Measurements from ENCODE around the gene LILRB3.
"Not testable (repeated sequence)": the region's sequence is repeated elsewhere in the genome, so short reads cannot be mapped to it uniquely, and the experiment has no call there.

Gene LILRB3

DNA sequence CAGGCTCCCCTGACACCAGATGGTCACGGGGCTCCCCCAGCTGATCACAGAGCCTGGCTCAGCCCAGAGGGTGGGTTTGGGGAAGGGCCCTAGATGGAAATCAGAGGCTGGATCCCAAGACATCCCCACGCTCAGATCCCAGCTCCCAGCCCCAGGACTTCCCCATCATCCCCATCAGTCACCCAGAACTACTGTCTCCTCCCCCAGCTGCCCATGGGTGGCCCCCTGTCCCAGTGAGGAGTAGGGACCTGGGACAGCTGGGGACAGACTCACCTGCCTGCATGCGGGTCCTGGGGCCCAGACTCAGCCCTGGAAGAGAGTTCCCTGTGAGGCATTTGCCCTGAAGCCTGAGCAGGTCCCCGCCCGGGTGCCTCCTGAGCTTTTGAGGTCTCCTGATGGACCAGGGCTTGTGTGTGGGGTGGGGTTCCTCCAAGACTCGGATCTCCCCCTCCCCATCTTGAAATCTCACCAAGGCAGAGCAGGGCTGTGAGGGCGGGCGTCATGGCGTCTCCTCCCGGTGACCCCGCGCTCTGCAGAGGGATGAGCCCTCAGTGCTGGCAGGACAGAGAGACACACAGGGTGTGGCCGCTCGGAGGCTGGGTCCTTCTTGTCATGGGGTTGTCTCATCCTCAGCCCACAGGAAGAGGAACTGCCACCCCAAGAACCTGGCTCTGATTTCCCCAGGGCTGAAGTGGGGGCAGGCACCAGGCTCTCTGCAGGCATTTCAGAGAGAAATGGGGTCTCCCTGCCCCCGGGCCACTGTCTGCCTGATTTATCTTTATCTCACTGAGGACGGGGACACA is at the start of gene LILRB3:
Gene LILRB3 (minus strand): TSS at position 534 of the 803 bp plus-strand sequence. CDS start 31 bp downstream, at position 503.
- DNase-seq = not testable (repeated sequence)

DNA sequence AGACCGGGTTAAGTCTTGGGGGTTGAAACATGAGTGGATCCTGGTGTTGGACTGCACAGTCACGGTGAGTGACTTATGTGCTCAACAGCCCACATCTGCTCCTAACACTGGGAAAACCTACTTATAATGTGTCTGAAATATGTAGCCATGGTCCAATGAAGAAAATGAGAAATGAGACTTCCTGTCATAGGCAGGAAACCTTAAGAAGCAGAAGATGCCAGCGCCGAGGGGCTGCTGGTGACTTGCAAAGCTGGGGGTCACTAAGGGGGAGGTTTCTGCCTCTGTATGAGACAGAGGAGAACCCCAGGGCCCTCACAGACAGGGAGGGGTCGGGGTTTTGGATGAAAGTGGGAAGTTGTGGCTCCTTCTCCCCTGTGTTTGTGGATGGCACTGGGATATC is 49.4 kb upstream of the LILRB3 start:
- DNase-seq = not testable (repeated sequence)

DNA sequence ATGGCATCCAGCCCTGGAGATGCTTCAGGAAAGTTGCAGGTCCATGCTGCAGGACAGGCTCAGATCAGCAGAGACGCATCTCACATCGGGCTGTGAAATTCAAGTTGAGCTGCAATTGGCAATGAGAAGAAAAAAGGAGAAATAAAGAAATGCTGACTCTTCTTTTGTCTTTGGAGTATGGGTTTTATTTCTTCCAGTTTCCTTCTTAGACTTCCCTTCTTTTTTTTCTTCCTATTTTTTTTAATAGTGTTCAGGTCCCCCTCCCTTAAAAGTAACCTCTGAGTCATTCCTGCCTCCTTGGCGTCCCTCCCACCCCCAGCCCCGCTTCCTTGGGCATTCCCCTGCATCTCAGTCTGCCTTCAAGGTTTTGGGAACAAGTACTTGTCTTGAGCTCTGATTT is 48.8 kb upstream of the LILRB3 start:
- DNase-seq = not testable (repeated sequence)

DNA sequence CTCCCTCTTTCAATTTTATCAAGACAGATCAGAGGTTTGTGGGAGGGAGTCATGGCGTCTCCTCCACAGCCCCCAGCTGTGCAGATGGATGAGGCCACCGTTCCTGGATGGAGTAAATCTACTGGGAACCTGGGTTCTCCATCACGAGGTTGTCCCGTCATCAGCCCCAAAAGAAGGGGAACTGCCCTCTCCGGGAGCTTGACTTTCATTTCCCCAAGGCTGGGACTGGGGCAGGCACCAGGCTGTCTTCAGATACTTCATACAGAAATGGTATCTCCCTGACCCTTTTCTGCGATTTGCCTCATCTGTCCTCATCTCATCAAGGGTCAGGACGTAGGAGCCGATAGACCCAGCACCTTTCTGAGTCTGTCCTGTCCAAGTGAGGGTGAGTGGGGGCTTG is 48.3 kb upstream of the LILRB3 start:
- DNase-seq = no peak

GRCh38 chr19:54268936-54269335 is 46.1 kb upstream of the LILRB3 start:
- DNase-seq = no peak

DNA sequence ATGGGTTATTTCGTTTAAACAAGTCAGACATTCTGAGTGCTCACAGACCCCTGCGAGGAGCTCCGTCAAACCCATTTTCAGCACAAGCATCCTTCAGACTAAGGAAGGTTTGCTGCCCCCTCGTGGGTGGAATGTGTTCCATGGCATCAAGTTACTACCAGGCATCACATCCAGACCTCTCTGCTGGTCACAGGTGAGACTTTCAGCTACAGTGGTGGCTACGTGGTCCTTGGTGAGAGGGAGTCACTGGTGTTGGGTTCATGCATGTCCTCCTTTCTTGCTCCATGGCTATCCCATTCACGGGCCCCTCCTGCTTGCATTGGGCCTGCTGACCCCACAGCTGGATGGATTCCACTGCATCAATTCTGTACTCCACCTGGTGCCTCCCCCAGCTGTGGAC is 43.3 kb upstream of the LILRB3 start:
- peak; percentile 70 for DNase-seq

GRCh38 chr19:54262470-54262869 is 39.7 kb upstream of the LILRB3 start:
- no peak for DNase-seq

GRCh38 chr19:54262066-54262465 is 39.3 kb upstream of the LILRB3 start:
- DNase-seq = no peak

DNA sequence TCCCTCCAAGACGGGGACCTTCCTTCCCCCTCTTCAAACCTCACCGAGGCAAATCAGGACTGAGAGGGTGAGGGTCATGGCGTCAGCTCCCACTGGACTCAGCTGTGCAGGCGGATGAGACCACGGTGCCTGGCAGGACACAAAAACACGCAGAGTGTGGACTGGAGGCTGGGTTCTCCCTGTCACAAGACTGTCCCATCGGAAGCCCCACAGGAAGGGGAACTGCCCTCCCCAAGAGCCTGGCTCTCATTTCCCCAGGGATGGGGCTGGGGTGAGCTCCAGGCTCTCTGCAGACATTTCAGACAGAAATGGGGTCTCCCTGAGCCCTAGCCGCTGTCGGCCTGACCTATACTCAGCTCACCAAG is 34.3 kb upstream of the LILRB3 start, which contains the start of gene LILRB5:
Gene LILRB5 (minus strand): TSS at position 158 of the 365 bp plus-strand sequence. CDS start 80 bp downstream, at position 78.
- no peak for DNase-seq

DNA sequence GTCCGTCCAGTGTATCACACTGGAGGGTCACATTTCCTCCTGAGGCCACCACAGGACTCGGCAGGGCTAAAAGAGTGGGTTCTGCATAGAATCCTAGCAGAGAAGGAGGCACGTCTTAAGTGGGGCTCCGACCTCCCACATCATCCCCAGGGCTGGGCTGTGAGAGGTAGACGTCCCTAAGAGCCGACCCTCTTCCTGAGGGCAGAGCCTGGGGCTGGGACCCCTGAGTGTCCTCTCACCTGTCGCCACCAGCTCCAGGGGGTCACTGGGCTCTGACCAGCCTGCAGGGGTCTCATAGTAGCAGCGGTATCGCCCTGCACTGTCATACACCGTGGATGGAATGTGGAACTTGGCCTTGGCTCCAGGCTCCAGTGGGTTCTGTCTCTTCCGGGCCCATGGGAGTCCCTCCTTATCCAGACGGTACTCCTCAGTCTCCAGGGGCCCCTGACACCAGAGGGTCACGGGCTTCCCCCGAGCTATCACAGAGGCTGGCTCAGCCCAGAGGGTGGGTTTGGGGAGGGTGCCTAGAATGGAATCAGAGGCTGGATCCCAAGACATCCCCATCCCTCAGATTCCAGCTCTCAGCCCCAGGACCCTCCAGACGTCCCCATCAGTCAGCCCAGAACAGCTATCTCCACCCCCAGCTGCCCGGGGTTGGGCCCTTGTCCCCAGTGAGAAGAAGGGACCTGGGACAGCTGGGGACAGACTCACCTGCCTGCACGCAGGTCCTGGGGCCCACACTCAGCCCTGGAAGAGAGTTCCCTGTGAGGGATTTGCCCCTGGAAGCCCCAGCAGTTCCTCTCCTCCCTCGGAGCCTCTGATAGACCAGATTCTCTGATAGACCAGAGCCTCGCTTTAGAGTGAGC is 33.7 kb upstream of the LILRB3 start:
- no peak for DNase-seq

DNA sequence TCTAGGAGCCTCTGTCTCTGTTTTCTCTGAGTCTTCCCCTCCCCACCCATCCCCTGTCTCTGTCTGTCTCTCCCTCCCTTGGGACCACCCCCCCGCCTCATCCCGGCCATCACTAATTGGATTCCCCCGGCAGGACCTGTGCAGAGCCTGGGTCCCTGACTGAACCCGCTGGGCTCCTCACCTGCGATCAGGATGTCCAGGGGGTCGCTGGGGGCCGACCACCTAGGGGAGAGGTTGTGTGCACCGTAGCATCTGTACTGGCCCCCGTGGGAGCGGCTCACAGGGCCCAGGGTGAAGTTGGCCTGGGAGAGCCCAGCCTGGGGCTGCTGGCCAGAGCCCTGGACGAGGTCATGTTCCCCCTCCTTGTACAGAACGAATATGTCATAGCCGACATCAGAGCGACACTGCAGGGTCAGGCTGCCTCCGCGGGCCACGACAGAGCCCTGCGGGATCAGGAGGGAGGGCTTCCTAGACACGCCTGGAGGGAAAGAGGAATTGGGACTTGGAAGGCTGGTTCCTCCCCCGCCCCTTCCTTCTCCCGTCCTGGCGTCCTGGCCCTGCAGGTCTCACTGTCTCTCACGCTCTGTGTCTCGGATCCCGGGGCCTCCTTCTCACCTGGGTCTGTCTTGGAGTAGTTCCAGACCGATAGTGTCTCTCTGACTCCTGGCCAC is 32.4 kb upstream of the LILRB3 start:
- no peak for DNase-seq

DNA sequence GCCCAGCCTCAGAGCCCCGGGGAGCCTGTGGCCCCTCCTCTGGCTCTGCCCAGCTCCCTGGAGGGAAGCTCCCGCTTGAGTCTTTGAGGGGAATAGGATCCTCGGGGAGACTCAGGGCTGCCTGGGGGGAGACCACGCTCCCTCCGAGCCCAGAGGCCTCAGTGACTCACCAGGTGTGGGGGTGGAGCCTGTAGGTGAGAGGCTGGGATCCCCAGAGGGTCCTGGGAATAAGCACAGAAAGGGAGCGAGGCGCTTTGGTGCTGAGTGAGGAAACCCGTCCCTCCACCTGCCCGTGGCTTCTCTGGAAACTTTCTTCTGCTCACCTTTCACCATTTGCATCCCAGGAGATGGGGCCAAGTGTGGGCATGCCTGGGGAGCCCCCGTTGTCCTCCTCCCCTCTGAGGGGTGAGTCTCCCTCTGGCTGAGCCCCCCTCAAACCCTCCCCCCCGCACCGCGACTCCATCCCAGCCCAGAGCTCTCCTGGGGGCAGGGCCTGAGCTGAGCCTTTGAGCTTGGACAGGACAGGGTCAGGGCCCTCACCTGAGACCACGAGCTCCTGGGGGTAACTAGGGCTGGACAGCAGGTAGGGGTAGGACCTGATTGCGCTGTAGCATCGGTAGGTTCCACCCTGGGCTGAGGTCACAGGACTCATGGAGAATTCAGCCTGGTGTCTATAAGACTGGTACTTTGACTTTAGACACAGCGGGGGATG is 31.5 kb upstream of the LILRB3 start:
- DNase-seq = no peak

DNA sequence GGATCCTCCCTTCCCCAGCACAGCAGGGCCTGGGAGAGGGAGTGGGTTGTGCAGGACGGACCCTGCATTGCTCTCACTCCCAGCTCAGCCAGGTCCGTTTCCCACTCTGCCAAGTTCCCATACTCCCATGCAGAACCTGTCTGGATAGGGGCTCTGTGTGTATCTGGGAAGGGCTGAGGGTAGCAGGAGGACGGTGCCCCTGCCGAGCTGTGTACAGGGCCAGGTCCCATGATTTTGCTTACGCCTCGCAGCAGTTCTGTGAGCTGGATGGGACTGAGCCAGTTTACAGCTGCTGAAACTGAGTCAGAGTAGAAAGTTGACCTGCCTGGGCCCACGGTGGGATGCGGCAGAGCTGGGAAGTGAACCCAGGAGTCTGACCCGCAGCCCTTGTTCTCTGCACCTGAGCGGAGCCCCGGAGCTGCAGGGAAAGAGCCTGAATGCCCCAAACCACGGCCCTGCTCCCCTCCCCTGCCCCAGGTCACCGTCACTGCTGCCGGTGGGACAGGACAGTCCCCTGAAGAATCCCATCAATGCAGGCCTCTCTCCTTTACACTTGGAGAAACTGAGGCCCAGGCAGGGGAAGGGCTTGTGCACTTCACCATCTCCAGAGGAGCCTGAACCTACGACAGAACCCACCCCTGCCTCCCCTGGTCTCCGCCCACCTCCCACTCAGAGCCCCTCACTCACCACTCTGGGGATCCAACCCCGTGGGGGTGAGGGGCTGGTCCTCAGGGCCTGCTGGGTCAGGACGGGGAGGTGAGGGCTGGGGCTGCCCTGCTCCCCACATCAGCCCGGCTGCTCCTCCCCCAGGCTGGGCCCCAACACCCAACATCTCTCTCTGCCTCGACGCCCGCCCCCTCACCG is 30.8 kb upstream of the LILRB3 start:
- no peak for DNase-seq

DNA sequence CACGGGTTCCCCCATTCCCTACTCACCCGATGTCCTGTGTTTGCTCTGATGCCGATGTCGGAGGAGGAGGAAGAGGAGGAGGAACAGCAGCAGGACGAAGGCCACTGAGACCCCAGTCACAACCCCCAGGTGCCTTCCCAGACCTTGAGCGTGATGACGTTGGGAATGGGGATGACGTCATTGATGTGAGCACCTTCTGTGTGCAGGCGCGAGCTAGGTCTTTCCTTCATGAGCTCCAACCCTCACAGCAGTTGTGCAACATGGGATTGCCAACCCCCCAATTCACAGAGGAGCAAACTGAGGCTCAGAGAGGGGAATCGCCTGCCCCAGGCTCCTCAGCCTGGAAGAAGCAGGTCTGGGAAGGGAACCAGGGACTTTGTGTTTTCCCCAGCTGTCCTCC is 30.0 kb upstream of the LILRB3 start:
- no peak for DNase-seq

DNA sequence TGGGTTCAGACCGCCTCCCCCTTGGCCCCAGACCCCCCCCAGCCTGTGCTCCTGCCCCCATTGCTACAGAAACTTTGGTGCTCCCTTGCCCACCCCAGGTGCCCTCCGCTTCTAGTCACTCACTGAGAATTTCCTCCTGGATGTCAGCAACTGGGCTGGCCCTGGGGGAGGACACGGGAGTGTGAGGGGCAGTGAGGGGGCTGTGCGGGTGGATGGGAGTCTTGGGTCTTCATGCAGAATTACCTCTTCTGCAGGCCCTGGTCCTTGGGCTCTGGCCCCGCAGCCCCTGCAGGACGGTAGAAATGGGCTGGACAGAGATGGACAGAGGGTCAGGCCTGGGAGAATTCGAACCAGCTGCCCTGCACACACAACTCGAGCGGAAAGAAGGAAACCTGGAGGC is 29.4 kb upstream of the LILRB3 start:
- no peak for DNase-seq

GRCh38 chr19:54248016-54248601 is 25.3 kb upstream of the LILRB3 start:
- DNase-seq = peak; percentile 72

GRCh38 chr19:54247106-54247930 is 24.5 kb upstream of the LILRB3 start:
- no peak for DNase-seq

DNA sequence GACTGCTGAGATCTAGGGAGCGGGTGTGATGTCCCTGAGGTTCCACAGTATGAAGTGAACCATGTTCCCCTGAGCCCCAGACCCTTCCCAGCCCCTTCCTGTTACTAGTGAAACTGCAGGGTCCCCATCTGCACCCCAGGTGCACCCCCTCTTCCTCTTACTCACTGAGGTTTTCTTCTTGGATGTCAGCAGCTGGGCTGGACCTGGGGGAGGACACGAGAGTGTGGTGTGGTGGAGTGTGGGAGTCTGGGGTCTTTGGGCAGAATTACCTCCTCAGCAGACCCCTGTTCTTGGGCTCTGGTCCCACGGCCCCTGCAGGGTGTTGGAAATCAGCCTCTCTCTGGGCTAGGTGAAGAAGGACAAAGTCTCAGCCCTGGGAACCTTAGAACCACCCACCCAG is 23.1 kb upstream of the LILRB3 start:
- no peak for DNase-seq

- DNase-seq = not testable (repeated sequence)
Measured at GRCh38 chr19:54243809-54244208, 21.0 kb upstream of the LILRB3 start.

GRCh38 chr19:54242646-54243045 is 19.8 kb upstream of the LILRB3 start, which contains the start of gene LILRA6:
Gene LILRA6, minus strand, starts transcription at chr19:54242790.
- not testable (repeated sequence) for DNase-seq

Data from activated CD4-positive, alpha-beta T cell treated with anti-CD3 and anti-CD28 coated beads, Interleukin-10, Interleukin-2, amounts not matched to agents 100 ng/mL and 50 ng/mL, durations not matched to agents 16 hours and 8 hours (primary cell).